Activated naive CD4-positive, alpha-beta T cell treated with anti-CD3 and anti-CD28 coated beads, Interleukin-2, amount 50 U/mL, for 24 hours (primary cell): Measurements from ENCODE around the gene OR2T29.
"Not testable (repeated sequence)": the region's sequence is repeated elsewhere in the genome, so short reads cannot be mapped to it uniquely, and the experiment has no call there.

ENCODE experiments used
- H3K27ac Mint-ChIP-seq: one replicate; pipeline ENCODE4 v1.8.0; 2021; ENCODE audit warnings: mild to moderate bottlenecking, mixed read lengths
- H3K27me3 Mint-ChIP-seq: one replicate; pipeline ENCODE4 v1.8.0; 2021; ENCODE audit warnings: mixed read lengths
- H3K36me3 Mint-ChIP-seq: one replicate; pipeline ENCODE4 v1.8.0; 2021; ENCODE audit warnings: mixed read lengths
- H3K4me1 Mint-ChIP-seq: one replicate; pipeline ENCODE4 v1.8.0; 2021; ENCODE audit warnings: mixed read lengths
- H3K4me3 Mint-ChIP-seq: one replicate; pipeline ENCODE4 v1.8.0; 2021; ENCODE audit warnings: mild to moderate bottlenecking, mixed read lengths
- H3K9me3 Mint-ChIP-seq: one replicate; pipeline ENCODE4 v1.8.0; 2021; ENCODE audit warnings: mixed read lengths

OR2T29 gene

DNA sequence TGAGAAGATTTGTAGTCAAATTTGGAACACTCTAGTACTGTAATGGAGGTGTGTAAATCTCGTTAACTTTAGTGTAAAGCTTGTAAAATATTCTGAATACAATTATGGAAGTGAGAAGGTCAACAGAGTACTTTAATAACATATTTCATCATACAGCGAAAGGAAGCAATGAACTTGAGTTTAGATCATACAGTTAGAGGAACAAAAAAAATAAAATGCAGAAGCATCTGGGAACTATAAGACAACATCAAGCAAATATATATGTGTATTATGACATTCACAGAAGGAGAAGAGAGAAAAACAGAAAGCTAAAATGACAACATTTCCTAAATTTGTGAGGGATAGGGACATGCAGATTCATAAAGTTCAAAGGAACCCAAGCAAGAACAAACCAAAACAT, 6.5 kb upstream of the OR2T29 start:
- not testable (repeated sequence) for H3K27ac Mint-ChIP-seq, H3K36me3 Mint-ChIP-seq, H3K4me3 Mint-ChIP-seq, H3K27me3 Mint-ChIP-seq, H3K9me3 Mint-ChIP-seq
- peaks cover 32% of the 10 kb centered on the region for H3K4me1 Mint-ChIP-seq

DNA sequence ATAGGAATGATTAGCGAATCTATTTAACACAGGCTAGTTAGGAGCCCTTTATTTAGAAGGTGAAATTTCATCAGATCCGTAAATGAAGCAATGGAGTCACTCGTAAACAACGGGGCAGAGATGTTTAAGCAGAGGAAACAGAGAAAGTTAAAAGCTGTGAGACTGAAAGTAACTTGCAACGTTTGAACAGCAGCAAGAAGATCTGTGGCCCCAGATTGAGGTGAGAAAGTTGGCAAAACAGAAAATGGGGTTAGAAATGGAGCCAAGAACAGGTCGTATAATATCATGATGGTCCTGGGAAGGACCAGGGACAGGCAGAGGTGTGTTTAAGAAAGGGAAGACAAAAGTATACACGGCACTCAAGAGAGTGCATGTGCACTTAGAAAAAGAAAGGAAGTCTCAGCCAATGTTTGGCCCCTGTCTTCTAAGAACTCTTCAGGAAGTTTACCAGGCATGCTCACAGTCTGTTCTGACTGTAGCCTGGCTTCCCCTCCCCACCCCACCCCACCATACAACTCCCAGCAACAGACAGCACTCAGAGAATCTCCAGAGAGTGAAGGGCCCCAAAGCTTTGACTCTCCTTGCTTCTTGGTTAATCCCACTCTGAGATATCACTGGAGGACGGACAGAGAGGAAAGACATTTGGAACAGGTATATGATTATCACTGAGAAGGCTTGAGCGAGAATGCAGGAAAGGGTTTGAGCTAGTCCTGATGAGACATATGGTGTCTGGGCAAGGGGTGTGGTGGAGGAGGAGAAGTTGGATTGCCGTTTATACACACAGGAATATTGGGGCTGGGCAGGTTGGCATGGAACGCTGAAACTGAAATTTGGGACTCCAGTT, 3.2 kb upstream of the OR2T29 start:
- Mint-ChIP-seq H3K4me3 (peak overlapping the region; percentile 91), H3K27ac (peak overlapping the region; percentile 96), H3K4me1 (peaks cover 30% of the 10 kb centered on the region)
- H3K27me3 Mint-ChIP-seq, H3K9me3 Mint-ChIP-seq, H3K36me3 Mint-ChIP-seq: not testable (repeated sequence)

DNA sequence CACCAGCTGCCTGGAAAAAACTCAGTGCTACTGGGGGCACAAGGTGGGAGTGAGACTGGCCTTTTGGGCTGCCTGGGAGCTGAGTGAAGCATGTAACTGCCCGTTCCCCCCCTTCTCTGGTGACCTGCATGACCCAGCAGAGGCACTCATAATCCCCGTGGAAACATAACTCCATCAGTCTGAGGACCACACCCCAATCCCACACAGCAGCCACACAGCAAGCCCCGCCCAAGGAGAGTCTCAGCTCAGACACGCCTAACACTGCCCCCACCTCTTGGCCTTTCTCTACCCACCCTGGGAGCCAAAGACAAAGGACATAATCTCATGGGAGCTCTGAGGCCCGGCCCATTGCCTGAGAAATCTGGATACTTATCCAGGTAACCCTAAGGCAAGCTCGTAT, 11.5 kb downstream of the OR2T29 start:
- not testable (repeated sequence) for H3K27me3 Mint-ChIP-seq, H3K9me3 Mint-ChIP-seq, H3K36me3 Mint-ChIP-seq, H3K27ac Mint-ChIP-seq, H3K4me1 Mint-ChIP-seq, H3K4me3 Mint-ChIP-seq

DNA sequence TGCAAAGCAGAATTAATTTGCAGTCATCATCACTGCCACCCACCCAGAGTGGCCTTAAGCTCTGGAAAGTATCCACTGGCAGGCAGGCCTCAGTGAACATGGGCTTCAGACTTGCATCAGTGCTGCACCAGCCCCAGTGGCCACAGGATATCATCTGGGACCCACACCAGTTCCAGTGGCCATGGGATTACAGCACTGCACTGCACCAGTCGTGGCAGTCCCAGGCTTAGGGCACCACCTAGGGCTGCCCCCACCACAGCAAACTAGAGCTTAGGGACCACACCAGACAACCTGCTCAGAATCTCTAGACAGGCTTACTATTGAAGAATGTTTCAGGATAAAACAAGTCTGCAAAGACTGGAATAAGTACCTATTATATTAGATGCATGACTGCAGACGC, 15.2 kb downstream of the OR2T29 start:
- not testable (repeated sequence) for H3K27ac Mint-ChIP-seq, H3K4me1 Mint-ChIP-seq, H3K9me3 Mint-ChIP-seq, H3K36me3 Mint-ChIP-seq, H3K27me3 Mint-ChIP-seq, H3K4me3 Mint-ChIP-seq

DNA sequence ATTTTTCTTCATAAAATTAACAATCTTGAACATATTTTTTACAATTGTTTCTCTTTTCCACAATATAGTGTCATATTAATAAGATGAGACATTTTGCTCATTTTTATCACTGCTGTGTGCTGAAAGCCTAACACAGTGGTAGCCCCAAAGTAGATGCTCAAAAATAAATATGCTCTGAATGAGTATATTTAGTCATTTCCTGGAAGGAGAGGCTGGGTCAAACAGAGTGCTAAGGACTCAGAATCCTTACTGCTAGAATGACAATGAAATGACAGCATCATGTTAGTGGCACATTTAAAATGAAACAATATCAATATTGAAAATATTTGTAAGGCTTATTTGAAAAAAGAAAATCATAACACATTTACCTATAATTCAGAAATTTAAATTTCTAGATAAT, 25.1 kb downstream of the OR2T29 start:
- not testable (repeated sequence) for H3K27me3 Mint-ChIP-seq, H3K4me3 Mint-ChIP-seq, H3K9me3 Mint-ChIP-seq, H3K36me3 Mint-ChIP-seq, H3K27ac Mint-ChIP-seq, H3K4me1 Mint-ChIP-seq

DNA sequence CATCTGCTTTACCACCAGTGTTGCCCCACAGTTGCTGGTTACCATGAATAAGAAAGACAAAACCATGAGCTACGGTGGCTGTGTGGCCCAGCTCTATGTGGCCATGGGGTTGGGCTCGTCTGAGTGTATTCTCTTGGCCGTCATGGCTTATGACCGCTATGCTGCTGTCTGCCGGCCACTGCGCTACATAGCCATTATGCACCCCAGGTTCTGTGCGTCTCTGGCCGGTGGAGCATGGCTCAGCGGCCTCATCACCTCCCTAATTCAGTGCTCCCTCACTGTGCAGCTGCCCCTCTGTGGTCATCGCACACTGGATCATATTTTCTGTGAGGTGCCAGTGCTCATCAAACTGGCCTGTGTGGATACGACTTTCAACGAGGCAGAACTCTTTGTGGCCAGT, 40.7 kb downstream of the OR2T29 start:
- Mint-ChIP-seq H3K27me3 (no peaks in the 10 kb centered on the region), H3K4me1 (no peaks in the 10 kb centered on the region), H3K36me3 (no peaks in the 10 kb centered on the region), H3K9me3 (no peaks in the 10 kb centered on the region), H3K27ac (no peak overlapping the region), H3K4me3 (no peak overlapping the region)

DNA sequence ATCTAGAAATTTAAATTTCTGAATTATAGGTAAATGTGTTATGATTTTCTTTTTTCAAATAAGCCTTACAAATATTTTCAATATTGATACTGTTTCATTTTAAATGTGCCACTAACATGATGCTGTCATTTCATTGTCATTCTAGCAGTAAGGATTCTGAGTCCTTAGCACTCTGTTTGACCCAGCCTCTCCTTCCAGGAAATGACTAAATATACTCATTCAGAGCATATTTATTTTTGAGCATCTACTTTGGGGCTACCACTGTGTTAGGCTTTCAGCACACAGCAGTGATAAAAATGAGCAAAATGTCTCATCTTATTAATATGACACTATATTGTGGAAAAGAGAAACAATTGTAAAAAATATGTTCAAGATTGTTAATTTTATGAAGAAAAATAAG, 52.4 kb downstream of the OR2T29 start:
- H3K27ac Mint-ChIP-seq, H3K36me3 Mint-ChIP-seq, H3K4me3 Mint-ChIP-seq, H3K4me1 Mint-ChIP-seq, H3K27me3 Mint-ChIP-seq, H3K9me3 Mint-ChIP-seq: not testable (repeated sequence)

DNA sequence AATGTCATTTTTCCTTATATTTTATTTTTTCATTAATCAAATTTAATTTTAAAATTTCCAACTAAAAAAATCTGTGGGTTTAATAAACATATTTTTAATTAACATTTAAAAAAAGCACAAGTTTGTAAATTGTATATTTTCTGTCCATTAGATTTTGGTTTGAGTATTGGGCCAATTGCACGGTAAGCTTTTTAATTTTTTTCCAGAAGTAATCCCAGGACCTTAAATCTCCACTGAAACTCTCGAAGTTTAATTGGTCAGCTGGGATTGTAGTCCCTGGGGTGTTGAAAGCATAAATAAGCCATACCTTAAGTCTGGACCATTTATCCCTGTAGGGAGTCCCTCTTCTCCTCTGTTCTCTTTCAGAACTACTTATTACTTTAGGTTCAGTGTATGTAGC, 54.8 kb downstream of the OR2T29 start, which contains the start of gene OR2G6:
Gene OR2G6, plus strand, starts transcription at position 301 of the 400 bp plus-strand sequence. CDS start 13,574 bp downstream, outside the sequence.
- H3K27ac Mint-ChIP-seq, H3K27me3 Mint-ChIP-seq, H3K4me1 Mint-ChIP-seq, H3K9me3 Mint-ChIP-seq, H3K36me3 Mint-ChIP-seq, H3K4me3 Mint-ChIP-seq: not testable (repeated sequence)
